Hippocampal formation (tissue), 2 donors: Measurements from ENCODE around the gene RAB11FIP2.

Source experiments
- DNase-seq, 2 donors: peaks; one replicate each; lab custom pipeline; 2025; lab: John Stamatoyannopoulos, UW

Gene RAB11FIP2

DNA sequence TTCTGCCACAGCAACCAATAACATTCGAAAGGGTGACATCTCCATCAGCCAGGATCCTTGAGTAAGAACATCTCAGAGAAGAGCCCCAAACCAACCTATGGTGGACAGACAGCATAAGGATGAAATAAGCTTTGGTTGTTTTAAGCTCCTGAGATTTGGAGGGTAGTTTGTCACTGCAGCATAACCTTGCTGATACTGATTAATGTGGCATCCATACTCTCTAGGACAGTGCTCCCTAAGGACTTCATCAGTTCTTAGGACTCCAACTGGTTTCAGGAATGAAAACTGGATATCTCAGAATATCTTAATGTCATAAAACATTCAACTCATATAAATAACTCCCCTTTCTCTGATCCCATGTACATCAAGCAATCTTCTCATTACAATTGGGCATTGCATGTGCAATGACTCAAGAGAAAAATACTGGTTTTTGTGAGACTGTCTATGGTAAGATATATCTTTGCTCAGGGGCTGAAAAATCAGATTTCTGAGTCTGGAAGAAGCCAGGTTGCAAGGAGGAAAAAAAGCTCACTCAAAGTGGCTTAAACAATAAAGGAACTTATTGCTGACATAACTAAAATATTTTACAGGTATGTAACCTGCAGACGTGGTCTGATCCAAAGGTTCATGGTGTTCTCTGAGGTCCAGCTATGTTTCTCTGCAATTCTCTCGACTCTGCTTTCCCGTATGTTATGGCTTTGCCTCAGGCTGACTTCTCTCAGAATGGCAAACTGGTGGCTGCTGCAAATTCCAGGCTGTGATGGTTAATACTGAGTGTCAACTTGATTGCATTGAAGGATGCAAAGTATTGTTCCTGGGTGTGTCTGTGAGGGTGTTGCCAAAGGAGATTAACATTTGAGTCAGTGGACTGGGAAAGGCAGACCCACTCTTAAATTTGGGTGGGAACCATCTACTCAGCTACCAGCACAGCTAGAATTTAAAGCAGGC, 65.7 kb downstream of the RAB11FIP2 start:
- no peak for DNase-seq

- no peak for DNase-seq
Measured at GRCh38 chr10:117980216-117980615, 66.5 kb downstream of the RAB11FIP2 start.

DNA sequence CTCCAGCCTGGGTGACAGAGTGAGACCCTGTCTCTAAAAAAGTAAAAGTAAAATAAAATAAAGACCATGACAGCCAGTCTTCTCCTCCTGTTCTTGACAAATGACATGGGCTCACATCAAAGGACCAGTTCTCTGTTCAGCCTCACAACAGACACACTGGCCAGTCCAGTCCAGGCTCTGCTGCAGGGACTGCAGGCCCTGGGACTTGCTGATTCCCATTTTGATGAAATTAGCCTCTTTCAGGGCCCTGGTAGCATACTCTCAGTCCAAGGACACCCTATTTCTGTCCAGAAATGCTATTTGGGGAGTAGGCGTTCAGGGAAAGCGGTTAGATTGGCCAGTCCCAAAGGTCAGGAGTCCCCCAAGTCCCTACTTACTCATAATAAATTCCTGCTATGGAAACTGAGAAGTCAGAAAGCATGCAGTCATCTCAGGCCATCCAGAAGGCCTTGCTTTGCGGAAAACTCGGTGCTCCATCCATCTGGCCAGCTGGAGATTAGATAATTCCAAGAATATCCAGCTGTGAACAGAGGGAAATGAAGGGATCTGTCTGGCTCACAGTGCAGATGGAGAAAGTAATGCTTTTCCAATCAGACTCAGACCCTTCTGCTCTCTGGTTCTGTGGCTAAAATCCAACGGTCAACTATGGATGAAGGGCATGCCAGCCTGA, 74.4 kb downstream of the RAB11FIP2 start:
- no peak for DNase-seq

GRCh38 chr10:117970962-117971361, 75.8 kb downstream of the RAB11FIP2 start:
- no peak for DNase-seq

- no peak for DNase-seq
Measured at GRCh38 chr10:117969592-117969991, 77.1 kb downstream of the RAB11FIP2 start.

GRCh38 chr10:117968354-117969182, 78.2 kb downstream of the RAB11FIP2 start:
- no peak for DNase-seq

DNA sequence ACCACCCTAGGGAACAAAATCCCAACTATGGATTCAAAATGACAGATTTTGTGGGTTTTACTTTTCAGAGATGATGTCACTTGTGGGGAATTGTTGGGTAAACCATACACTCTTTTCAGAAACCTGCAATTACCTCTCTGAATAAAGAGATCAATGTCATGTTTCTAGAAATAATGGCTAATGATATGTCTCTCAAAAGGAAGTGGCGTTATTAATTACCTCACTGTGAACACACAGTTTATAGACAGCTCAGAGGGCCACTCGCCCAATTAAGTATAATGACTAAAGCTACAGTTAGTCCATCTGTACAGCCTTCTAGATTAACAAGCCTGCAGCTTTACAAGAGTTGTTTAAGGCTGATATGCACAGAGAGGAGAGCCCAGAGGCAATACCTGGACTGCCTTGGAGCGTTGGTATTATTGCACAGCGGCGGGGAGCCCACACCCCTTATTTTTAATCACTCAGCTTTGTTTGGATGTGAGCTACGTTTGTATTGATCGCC, 79.5 kb downstream of the RAB11FIP2 start:
- DNase-seq = no peak

DNA sequence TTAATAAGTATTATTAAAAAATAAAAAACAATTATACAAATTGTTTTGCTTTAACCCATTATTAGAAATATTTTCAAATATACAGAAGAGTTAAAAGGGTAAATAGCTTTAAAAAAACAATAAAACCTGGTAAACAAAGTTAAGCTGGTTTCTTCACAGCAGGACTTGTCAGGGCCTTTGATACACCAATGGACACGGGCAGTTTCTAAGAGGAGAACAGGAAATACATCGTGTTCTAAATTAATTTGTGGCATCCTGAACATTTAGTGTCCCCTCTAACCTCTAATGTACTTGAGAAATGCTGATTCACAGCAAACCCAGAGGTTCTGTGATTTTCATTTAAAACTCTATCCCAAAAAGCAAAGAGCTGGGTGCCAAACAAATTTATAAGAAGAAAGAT, 80.8 kb downstream of the RAB11FIP2 start:
- no peak for DNase-seq

- no peak for DNase-seq
Measured at GRCh38 chr10:117964536-117964935, 82.2 kb downstream of the RAB11FIP2 start.

- DNase-seq = no peak
Measured at GRCh38 chr10:117960345-117960935, 86.3 kb downstream of the RAB11FIP2 start.

GRCh38 chr10:117956972-117957371, 89.8 kb downstream of the RAB11FIP2 start:
- no peak for DNase-seq

DNA sequence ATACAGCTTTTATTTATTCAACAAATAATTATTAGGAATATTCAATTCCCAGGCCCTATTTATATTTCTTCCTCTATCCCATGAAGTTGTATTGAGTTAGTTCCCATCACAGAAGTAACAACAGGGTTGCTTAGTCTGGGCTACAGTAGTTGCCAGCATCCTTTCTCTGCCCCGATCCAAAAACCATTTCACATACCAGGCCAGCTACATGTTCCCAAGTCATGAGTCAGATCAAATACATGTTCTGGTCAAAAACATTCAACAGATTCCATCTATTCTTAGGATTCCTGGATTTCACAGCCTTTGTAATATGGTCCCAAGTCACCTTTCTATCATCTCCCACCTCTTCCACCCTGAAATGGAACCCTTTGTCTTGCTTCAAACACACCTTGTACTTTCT, 91.6 kb downstream of the RAB11FIP2 start:
- DNase-seq = no peak
